Smooth muscle cell (in vitro differentiated cells): ENCODE measurements around the gene SMO. TPM values are rescaled to one million over a fixed set of nuclear protein-coding genes. Genes with fewer than 3 reads are reported as not detected.

ENCODE experiments used
- DNase-seq: peaks from one replicate; lab custom pipeline; 2025; ENCODE audit not compliant: unreplicated experiment; lab: John Stamatoyannopoulos, UW
- H2AFZ ChIP-seq: fragments of 200-600 bp; sonication (generic); 2 replicates; pipeline ENCODE4 v1.6.0; 2016; ENCODE audit warnings: antibody characterized with exemption, low read depth, mild to moderate bottlenecking
- H3F3A ChIP-seq: fragments of 200-600 bp; sonication (generic); 2 replicates; pipeline ENCODE4 v1.6.0; 2017; ENCODE audit warnings: antibody characterized with exemption, low read depth
- H3K27ac ChIP-seq: fragments of 200-600 bp; sonication (generic); 2 replicates; pipeline ENCODE4 v1.5.1; 2016; ENCODE audit warnings: low read depth, mild to moderate bottlenecking
- H3K27me3 ChIP-seq: fragments of 200-600 bp; sonication (generic); 2 replicates; pipeline ENCODE4 v1.6.1; 2016; ENCODE audit warnings: low read depth, mild to moderate bottlenecking
- H3K36me3 ChIP-seq: fragments of 200-600 bp; sonication (generic); 2 replicates; pipeline ENCODE4 v1.5.1; 2016; ENCODE audit warnings: low read depth
- H3K4me1 ChIP-seq: fragments of 200-600 bp; sonication (generic); 2 replicates; pipeline ENCODE4 v1.5.1; 2016; ENCODE audit warnings: low read depth
- H3K4me2 ChIP-seq: fragments of 200-600 bp; sonication (generic); 2 replicates; pipeline ENCODE4 v1.6.0; 2016; ENCODE audit warnings: mild to moderate bottlenecking
- H3K4me3 ChIP-seq: fragments of 200-600 bp; sonication (generic); 2 replicates; pipeline ENCODE4 v1.5.1; 2016; ENCODE audit warnings: mild to moderate bottlenecking
- H3K79me2 ChIP-seq: fragments of 200-600 bp; sonication (generic); 2 replicates; pipeline ENCODE4 v1.6.0; 2016; ENCODE audit warnings: low read depth, mild to moderate bottlenecking
- H3K9ac ChIP-seq: fragments of 200-600 bp; sonication (generic); 2 replicates; pipeline ENCODE4 v1.6.0; 2016; ENCODE audit warnings: low read depth
- H3K9me3 ChIP-seq: fragments of 200-600 bp; sonication (generic); replicated peaks from 2 replicates; pipeline ENCODE4 v1.5.1; 2016; ENCODE audit warnings: low read depth
- H4K20me1 ChIP-seq: fragments of 200-600 bp; sonication (generic); 2 replicates; pipeline ENCODE4 v1.6.0; 2016; ENCODE audit warnings: low read depth
- CTCF ChIP-seq: fragments of 200-600 bp; sonication (generic); IDR thresholded peaks from 2 replicates; pipeline ENCODE4 v1.5.1; 2017; ENCODE audit warnings: borderline replicate concordance, mild to moderate bottlenecking, antibody characterized with exemption; ENCODE audit not compliant: insufficient read depth, poor library complexity, severe bottlenecking
- whole genome bisulfite sequencing: methylation state at CpG from one replicate; pipeline ENCODE4 v1.1.7; 2016; ENCODE audit warnings: low lambda C conversion rate; 5-methylcytosine and 5-hydroxymethylcytosine counted together
- polyA plus RNA-seq: library from polyadenylated mRNA; unstranded; fragments of >200 nt; fragmentation: Nextera tagmentation; extraction: Ambion mirVana; gene quantifications from 2 replicates; pipeline ENCODE4 v1.2.1, GENCODE V29; 2016
- total RNA-seq: library from RNA; depleted of rRNA; stranded (reverse); fragments of >200 nt; gene quantifications from 2 replicates; pipeline ENCODE4 v1.2.3, GENCODE V29; 2014

SMO gene
- total and polyA plus RNA-seq, 2 experiments from 2014 or later = 23.6 to 25.8 TPM

DNA sequence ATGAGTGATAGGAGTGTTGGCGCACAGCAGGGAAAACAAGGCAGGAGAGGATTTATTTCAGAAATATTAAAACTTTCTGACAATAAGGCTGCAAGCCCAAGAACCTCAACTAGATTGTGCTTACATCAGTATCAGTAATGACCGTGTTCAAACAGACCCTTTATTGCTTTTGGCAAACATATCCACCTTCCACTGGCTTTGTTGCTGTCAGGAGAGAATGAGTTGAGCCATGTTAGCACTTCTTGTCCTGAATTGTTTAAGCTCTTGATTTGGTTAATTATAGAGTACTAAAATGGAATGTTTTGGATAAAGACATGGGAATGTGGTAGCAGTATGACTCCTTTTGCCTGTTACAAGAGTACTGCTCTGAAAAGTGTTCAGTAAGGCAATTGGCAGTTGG is 40.2 kb downstream of the SMO start:
- Histone ChIP-seq H3K9me3 (no peaks in the 10 kb centered on the region), H2AFZ (no peak overlapping the region), H3K27me3 (no peaks in the 10 kb centered on the region), H3K4me1 (peaks cover 18% of the 10 kb centered on the region), H3K79me2 (no peaks in the 10 kb centered on the region), H3K36me3 (no peaks in the 10 kb centered on the region), H4K20me1 (peaks cover 7% of the 10 kb centered on the region), H3K4me3 (no peak overlapping the region), H3K9ac (no peak overlapping the region), H3K4me2 (no peak overlapping the region), H3K27ac (no peak overlapping the region), H3F3A (no peaks in the 10 kb centered on the region)
- DNase-seq = no peak
- TF ChIP-seq CTCF = no peak
- WGBS = 91% methylated on average over 2 of the region's 2 CpGs

- no peak overlapping the region for H2AFZ ChIP-seq
- H3K4me2 ChIP-seq = no peak overlapping the region
- no peaks in the 10 kb centered on the region for H3K79me2 ChIP-seq
- no peaks in the 10 kb centered on the region for H3K36me3 ChIP-seq
- no peak for DNase-seq
- peaks cover 7% of the 10 kb centered on the region for H4K20me1 ChIP-seq
- peaks cover 4% of the 10 kb centered on the region for H3K4me1 ChIP-seq
- no peak for TF ChIP-seq CTCF
- 91% methylated on average over 5 of the region's 5 CpGs for WGBS
- no peak overlapping the region for H3K9ac ChIP-seq
- no peaks in the 10 kb centered on the region for H3K27me3 ChIP-seq
- no peaks in the 10 kb centered on the region for H3F3A ChIP-seq
- H3K4me3 ChIP-seq = no peak overlapping the region
- no peaks in the 10 kb centered on the region for H3K9me3 ChIP-seq
- H3K27ac ChIP-seq = no peak overlapping the region
These were observed 43.2 kb downstream of the SMO start for GRCh38 chr7:129231666-129232065.

- Histone ChIP-seq H3K4me2 (no peak overlapping the region), H3K9me3 (no peaks in the 10 kb centered on the region), H3K79me2 (no peaks in the 10 kb centered on the region), H3K4me1 (no peaks in the 10 kb centered on the region), H3K9ac (no peak overlapping the region), H3K27ac (no peak overlapping the region), H3K27me3 (no peaks in the 10 kb centered on the region), H3K36me3 (no peaks in the 10 kb centered on the region), H2AFZ (no peak overlapping the region), H3F3A (no peaks in the 10 kb centered on the region), H3K4me3 (no peak overlapping the region), H4K20me1 (no peaks in the 10 kb centered on the region)
- TF ChIP-seq CTCF = no peak
- DNase-seq = no peak
- 98% methylated on average over 8 of the region's 8 CpGs for WGBS
These were observed 50.1 kb downstream of the SMO start for GRCh38 chr7:129238546-129238945.

DNA sequence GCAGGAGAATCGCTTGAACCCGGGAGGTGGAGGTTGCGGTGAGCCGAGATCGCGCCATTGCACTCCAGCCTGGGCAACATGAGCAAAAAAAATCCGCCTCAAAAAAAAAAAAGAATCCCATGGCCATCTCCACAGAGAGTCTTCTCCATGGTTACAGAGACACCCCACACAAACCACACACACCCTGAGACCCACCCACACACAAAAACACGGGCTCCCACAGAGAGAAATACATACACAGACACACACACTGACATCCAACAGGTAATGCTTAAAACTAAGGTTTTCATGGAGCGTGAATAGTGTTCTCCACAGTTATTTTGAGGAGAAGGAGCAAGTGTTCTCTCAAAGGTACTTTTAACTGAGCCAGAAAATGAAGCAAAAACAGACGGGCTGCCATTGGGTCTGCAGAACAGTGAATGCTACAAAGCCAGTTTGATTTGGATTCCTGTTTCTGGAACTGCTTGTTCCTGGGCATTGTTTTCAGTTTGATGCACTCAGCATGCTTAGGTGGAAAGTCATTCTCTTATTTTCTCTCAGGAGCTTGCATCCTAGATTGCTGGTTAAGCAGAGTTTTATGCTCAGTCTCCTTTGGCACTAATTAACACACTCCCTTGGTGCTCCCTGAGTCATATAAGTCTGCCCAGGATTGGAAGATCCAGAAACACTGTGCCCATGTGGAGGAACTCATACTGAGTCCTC is 51.8 kb downstream of the SMO start:
- WGBS = 96% methylated on average over 10 of the region's 10 CpGs
- H4K20me1 ChIP-seq = no peaks in the 10 kb centered on the region
- H3K27ac ChIP-seq = no peak overlapping the region
- no peaks in the 10 kb centered on the region for H3K36me3 ChIP-seq
- no peaks in the 10 kb centered on the region for H3F3A ChIP-seq
- H3K9ac ChIP-seq = no peak overlapping the region
- H3K79me2 ChIP-seq = no peaks in the 10 kb centered on the region
- H2AFZ ChIP-seq = no peak overlapping the region
- no peak overlapping the region for H3K4me3 ChIP-seq
- H3K4me2 ChIP-seq = no peak overlapping the region
- no peak for TF ChIP-seq CTCF
- no peaks in the 10 kb centered on the region for H3K4me1 ChIP-seq
- H3K9me3 ChIP-seq = no peaks in the 10 kb centered on the region
- no peak for DNase-seq
- H3K27me3 ChIP-seq = no peaks in the 10 kb centered on the region
